SK-N-SH (cell line): ENCODE data around the gene ITSN2. TPM values are rescaled to one million over a fixed set of nuclear protein-coding genes. Genes with fewer than 3 reads are reported as not detected.

ENCODE experiments used
- CTCF ChIA-PET: fragments of 300-600, 350-600 bp; formaldehyde crosslinking; extraction: SDS; loops from one replicate; lab custom pipeline; 2021; lab: Yijun Ruan, JAX
- POLR2A ChIA-PET: fragments of 350-600 bp; sonication (Branson Sonifier 250); formaldehyde crosslinking; extraction: SDS; loops from one replicate; lab custom pipeline; 2020; ENCODE audit warnings: antibody characterized with exemption, inconsistent platforms; lab: Yijun Ruan, JAX
- DNase-seq: peaks from one replicate; pipeline ENCODE4 v3.0.0; 2012
- H2AFZ ChIP-seq: fragments of 200-600 bp; sonication (generic); 2 replicates; pipeline ENCODE4 v1.8.1; 2016; ENCODE audit warnings: antibody characterized with exemption, mild to moderate bottlenecking, low read depth
- H3F3A ChIP-seq: fragments of 200-600 bp; sonication (generic); replicated peaks from 2 replicates; pipeline ENCODE3; 2016; ENCODE audit warnings: antibody characterized with exemption, mild to moderate bottlenecking; ENCODE audit not compliant: insufficient read depth
- H3K27ac ChIP-seq, 2 experiments: fragments of 200-500 bp in 1 of 2; fragments of 200-600 bp in 1 of 2; sonication (Bioruptor generic) in 1 of 2; sonication (generic), shearing (Covaris generic) in 1 of 2; 2 replicates each; pipeline versions ENCODE4 v1.5.1 to v1.6.1; 2014 to 2016; ENCODE audit warnings: low read depth in 2 of 2, inconsistent platforms in 1 of 2, low read length in 1 of 2, mild to moderate bottlenecking in 1 of 2, mixed read lengths in 1 of 2
- H3K27me3 ChIP-seq: fragments of 200-600 bp; sonication (generic), shearing (Covaris generic); 2 replicates; pipeline ENCODE4 v1.6.1; 2016; ENCODE audit warnings: mixed run types; ENCODE audit not compliant: insufficient read depth
- H3K36me3 ChIP-seq, 2 experiments: fragments of 200-500 bp in 1 of 2; fragments of 200-600 bp in 1 of 2; sonication (Bioruptor generic) in 1 of 2; sonication (generic) in 1 of 2; replicated peaks in 1 of 2; 2 replicates each; pipeline versions ENCODE3 to v1.5.1; 2014 to 2016; ENCODE audit warnings: low read length in 1 of 2, mild to moderate bottlenecking in 1 of 2; ENCODE audit not compliant: insufficient read depth in 2 of 2, control insufficient read depth in 1 of 2
- H3K4me1 ChIP-seq, 2 experiments: fragments of 200-500 bp in 1 of 2; fragments of 200-600 bp in 1 of 2; sonication (Bioruptor generic) in 1 of 2; sonication (generic), shearing (Covaris generic) in 1 of 2; 2 replicates each; pipeline versions ENCODE4 v1.5.1 to v1.6.1; 2014 to 2016; ENCODE audit warnings: low read depth in 1 of 2, low read length in 1 of 2, mixed run types in 1 of 2; ENCODE audit not compliant: insufficient read depth in 2 of 2, control insufficient read depth in 1 of 2
- H3K4me2 ChIP-seq: fragments of 200-600 bp; sonication (generic), shearing (Covaris generic); 2 replicates; pipeline ENCODE4 v1.6.1; 2017; ENCODE audit warnings: mixed run types
- H3K4me3 ChIP-seq, 2 experiments: fragments of 200-500 bp in 1 of 2; fragments of 200-600 bp in 1 of 2; sonication (Bioruptor generic) in 1 of 2; sonication (generic), shearing (Covaris generic) in 1 of 2; 2 replicates each; pipeline versions ENCODE4 v1.5.1 to v1.8.1; 2014 to 2016; ENCODE audit warnings: low read depth in 2 of 2, inconsistent platforms in 1 of 2, low read length in 1 of 2, mild to moderate bottlenecking in 1 of 2, mixed read lengths in 1 of 2, moderate library complexity in 1 of 2
- H3K79me2 ChIP-seq: fragments of 200-600 bp; sonication (generic); 2 replicates; pipeline ENCODE4 v1.8.1; 2017; ENCODE audit warnings: mild to moderate bottlenecking; ENCODE audit not compliant: insufficient read depth
- H3K9ac ChIP-seq: fragments of 200-600 bp; sonication (generic); 2 replicates; pipeline ENCODE4 v1.6.1; 2017; ENCODE audit warnings: mixed run types
- H3K9me2 ChIP-seq: fragments of 200-600 bp; sonication (generic); 2 replicates; pipeline ENCODE4 v1.6.1; 2017; ENCODE audit warnings: mixed run types
- H3K9me3 ChIP-seq: fragments of 200-600 bp; sonication (generic); 2 replicates; pipeline ENCODE4 v1.6.1; 2017; ENCODE audit warnings: mixed run types, mild to moderate bottlenecking, moderate library complexity
- H4K20me1 ChIP-seq: fragments of 200-600 bp; sonication (generic); 2 replicates; pipeline ENCODE4 v1.6.1; 2017; ENCODE audit warnings: mild to moderate bottlenecking, mixed run types; ENCODE audit not compliant: insufficient read depth
- CHD2 ChIP-seq: fragments of 150-350 bp; IDR thresholded peaks from 2 replicates; pipeline ENCODE4 v1.6.1; 2018; ENCODE audit warnings: low read length; ENCODE audit not compliant: partially characterized antibody
- EP300 ChIP-seq, 2 experiments: IDR thresholded peaks; 2 replicates each; pipeline versions ENCODE4 v1.4.0 to v1.6.1; 2012; ENCODE audit warnings: borderline replicate concordance in 1 of 2, low read depth in 1 of 2, low read length in 1 of 2
- EZH2phosphoT487 ChIP-seq: fragments of 200-600 bp; sonication (generic); IDR thresholded peaks from 2 replicates; pipeline ENCODE4 v1.6.1; 2017; ENCODE audit warnings: low read depth, mixed run types, mild to moderate bottlenecking, antibody characterized with exemption, moderate library complexity, borderline replicate concordance
- FOSL2 ChIP-seq: IDR thresholded peaks from 2 replicates; pipeline ENCODE4 v1.4.0; 2012; ENCODE audit warnings: low read depth, mild to moderate bottlenecking, moderate library complexity, borderline replicate concordance
- FOXJ3 ChIP-seq: sonication (generic); formaldehyde crosslinking; IDR thresholded peaks from 2 replicates; pipeline ENCODE4 v1.5.1; 2020; ENCODE audit warnings: mild to moderate bottlenecking, missing genetic modification reagents
- FOXM1 ChIP-seq: IDR thresholded peaks from 2 replicates; pipeline ENCODE4 v1.4.0; 2012; ENCODE audit warnings: low read depth, mild to moderate bottlenecking
- GABPA ChIP-seq: IDR thresholded peaks from 2 replicates; pipeline ENCODE4 v1.4.0; 2012; ENCODE audit warnings: low read depth, mild to moderate bottlenecking
- JUND ChIP-seq: IDR thresholded peaks from 2 replicates; pipeline ENCODE4 v1.4.0; 2012
- MEF2A ChIP-seq: IDR thresholded peaks from 2 replicates; pipeline ENCODE4 v1.4.0; 2012; ENCODE audit warnings: low read depth, borderline replicate concordance
- NFIC ChIP-seq: IDR thresholded peaks from 2 replicates; pipeline ENCODE4 v1.4.0; 2012; ENCODE audit warnings: borderline replicate concordance
- RAD21 ChIP-seq: IDR thresholded peaks from 2 replicates; pipeline ENCODE4 v1.6.1; 2012; ENCODE audit warnings: mild to moderate bottlenecking, low read length
- RCOR1 ChIP-seq: fragments of 150-350 bp; IDR thresholded peaks from 2 replicates; pipeline ENCODE4 v1.6.1; 2017; ENCODE audit warnings: antibody characterized with exemption, low read length
- RFX5 ChIP-seq: IDR thresholded peaks from 2 replicates; pipeline ENCODE4 v1.6.1; 2012; ENCODE audit warnings: mild to moderate bottlenecking, improper control_type of control experiment, low read length
- RXRA ChIP-seq: IDR thresholded peaks from 2 replicates; pipeline ENCODE4 v1.4.0; 2012; ENCODE audit warnings: low read depth, mild to moderate bottlenecking, borderline replicate concordance
- SMC3 ChIP-seq: IDR thresholded peaks from 2 replicates; pipeline ENCODE4 v1.6.1; 2012; ENCODE audit warnings: low read depth, low read length, improper control_type of control experiment
- TAF1 ChIP-seq: IDR thresholded peaks from 2 replicates; pipeline ENCODE4 v1.6.1; 2012; ENCODE audit warnings: low read depth, mild to moderate bottlenecking, low read length, moderate library complexity, borderline replicate concordance
- TCF12 ChIP-seq: IDR thresholded peaks from 2 replicates; pipeline ENCODE4 v1.4.0; 2012
- TEAD4 ChIP-seq: IDR thresholded peaks from 2 replicates; pipeline ENCODE4 v1.4.0; 2012; ENCODE audit warnings: mild to moderate bottlenecking, borderline replicate concordance; ENCODE audit not compliant: insufficient read depth
- YY1 ChIP-seq: IDR thresholded peaks from 2 replicates; pipeline ENCODE4 v1.4.0; 2012; ENCODE audit warnings: low read depth, mild to moderate bottlenecking
- WGBS: methylation state at CpG from one replicate; pipeline ENCODE4 v1.1.6; 2017; ENCODE audit warnings: low lambda C conversion rate; 5-methylcytosine and 5-hydroxymethylcytosine counted together
- polyA plus RNA-seq, 3 experiments: library from polyadenylated mRNA; depleted of rRNA; stranded (reverse); fragments of >200 nt; gene quantifications; 2 replicates each; pipeline ENCODE4 v1.2.3, GENCODE V29; 2012
- TF ChIP-seq, protein P1 (sequence below): IDR thresholded peaks from 2 replicates; pipeline ENCODE4 v1.4.0; 2012; ENCODE audit warnings: low read depth, borderline replicate concordance
- TF ChIP-seq, protein P2 (sequence below): IDR thresholded peaks from 2 replicates; pipeline ENCODE4; 2012

Gene ITSN2
- polyA plus RNA-seq, 1 of the 3 experiments (the other 2 are of a cell fraction), result 11.9 TPM

DNA sequence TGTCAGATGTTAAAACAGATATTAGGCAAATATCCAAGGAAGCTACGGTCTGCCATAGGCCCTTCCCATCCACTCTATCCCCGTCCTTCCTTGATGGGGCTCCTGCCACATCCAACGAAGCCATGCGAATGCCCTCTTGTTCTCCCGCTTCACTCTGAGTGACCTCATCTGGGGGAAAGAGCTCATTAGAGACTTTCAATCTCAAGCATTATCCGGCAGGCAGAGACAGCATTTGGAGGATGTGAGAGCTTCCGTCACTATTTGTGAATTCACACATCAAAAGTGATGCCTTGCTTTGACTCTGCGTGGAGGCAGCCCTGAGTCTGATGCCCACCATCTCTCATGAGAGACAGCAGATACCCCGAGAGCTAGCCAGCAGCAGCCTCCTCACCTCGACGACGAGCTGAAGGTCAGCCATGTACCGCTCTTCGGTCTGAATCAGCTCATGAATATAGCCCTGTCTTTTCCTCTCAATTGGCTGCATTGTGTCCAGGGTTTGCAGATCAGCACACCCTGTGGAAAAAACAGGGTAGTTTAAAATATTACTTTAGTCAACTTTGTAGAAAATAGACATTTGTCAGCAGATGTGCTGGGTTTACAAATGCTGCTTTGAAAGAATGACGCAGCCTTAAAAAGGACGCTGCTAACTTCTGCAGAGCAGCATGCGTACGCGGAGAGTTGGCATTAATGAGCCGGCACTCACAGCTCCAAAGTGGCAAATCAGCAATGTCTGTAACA is 139.6 kb downstream of the ITSN2 start (continued):
- TF ChIP-seq TEAD4 (no peak), RXRA (no peak), FOXJ3 (CRISPR knock-in tag) (no peak)
- TF ChIP-seq, protein P1, sequence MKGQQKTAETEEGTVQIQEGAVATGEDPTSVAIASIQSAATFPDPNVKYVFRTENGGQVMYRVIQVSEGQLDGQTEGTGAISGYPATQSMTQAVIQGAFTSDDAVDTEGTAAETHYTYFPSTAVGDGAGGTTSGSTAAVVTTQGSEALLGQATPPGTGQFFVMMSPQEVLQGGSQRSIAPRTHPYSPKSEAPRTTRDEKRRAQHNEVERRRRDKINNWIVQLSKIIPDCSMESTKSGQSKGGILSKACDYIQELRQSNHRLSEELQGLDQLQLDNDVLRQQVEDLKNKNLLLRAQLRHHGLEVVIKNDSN, result no peak

DNA sequence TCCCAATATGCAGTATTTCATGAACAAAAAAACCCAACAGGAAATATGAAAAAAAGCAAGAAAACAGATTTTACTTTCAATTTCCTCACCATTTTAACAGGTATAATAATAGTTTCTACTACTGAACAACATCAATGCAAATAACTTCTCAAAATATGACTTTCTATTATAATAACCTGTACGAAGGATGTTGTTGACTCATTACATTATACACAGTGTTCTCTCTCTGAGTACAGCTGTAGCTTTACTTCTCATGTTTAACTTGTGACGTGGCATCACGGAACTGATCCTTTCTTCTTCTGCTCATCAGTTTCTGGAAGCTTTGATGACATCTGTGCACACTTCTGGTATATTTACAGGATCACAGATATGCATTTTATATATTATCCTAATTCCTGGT is 145.5 kb downstream of the ITSN2 start:
- no peaks in the 10 kb centered on the region for H3K27me3 ChIP-seq
- H3F3A ChIP-seq, result no peaks in the 10 kb centered on the region
- H2AFZ ChIP-seq, result no peak overlapping the region
- 96% methylated on average over 3 of the region's 3 CpGs for WGBS
- H3K4me1 ChIP-seq, result no peaks in the 10 kb centered on the region
- TF ChIP-seq RFX5 (no peak), NFIC (no peak), CHD2 (no peak), TCF12 (no peak), TAF1 (no peak), GABPA (no peak)
- H3K9me3 ChIP-seq, result no peaks in the 10 kb centered on the region
- DNase-seq, result no peak
- H3K9ac ChIP-seq, result no peak overlapping the region
- ChIA-PET POLR2A (no interaction called here), CTCF (interaction anchor here (1.0 kb wide), 1 partner anchor 14 kb away, joined by 3 read pairs; no protein-coding TSS in a partner anchor)
- H3K36me3 ChIP-seq, result peaks cover 17 to 20% of the 10 kb centered on the region in 2 experiments
- H4K20me1 ChIP-seq, result no peaks in the 10 kb centered on the region
- H3K4me2 ChIP-seq, result no peak overlapping the region
- H3K9me2 ChIP-seq, result no peaks in the 10 kb centered on the region
- H3K27ac ChIP-seq, result no peak overlapping the region
- H3K4me3 ChIP-seq, result no peak overlapping the region
- H3K79me2 ChIP-seq, result no peaks in the 10 kb centered on the region

DNA sequence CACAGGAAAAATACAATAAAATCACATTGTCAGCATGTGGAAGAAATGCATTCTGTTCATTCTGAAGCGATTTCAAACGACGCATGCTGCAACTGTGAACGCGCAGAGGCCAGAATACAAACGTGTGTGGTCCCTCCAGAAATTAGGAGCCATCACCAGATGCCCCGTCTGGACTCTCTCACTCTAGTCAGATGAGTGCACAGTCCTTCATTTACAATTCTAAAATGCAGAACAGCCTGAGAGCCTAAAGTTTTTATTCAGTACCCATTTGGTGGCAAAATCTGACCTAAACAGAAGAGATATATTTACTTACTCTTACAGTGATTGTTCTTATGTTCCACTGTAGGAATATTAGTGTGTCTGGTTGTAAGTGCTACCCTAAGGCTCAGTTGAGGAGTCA is 148.9 kb downstream of the ITSN2 start:
- Histone ChIP-seq H3K9me3 (no peaks in the 10 kb centered on the region), H3K27me3 (no peaks in the 10 kb centered on the region), H3K27ac (no peak overlapping the region), H2AFZ (no peak overlapping the region), H3K4me3 (no peak overlapping the region), H3K79me2 (no peaks in the 10 kb centered on the region), H3K9me2 (no peaks in the 10 kb centered on the region), H4K20me1 (no peaks in the 10 kb centered on the region), H3K36me3 (peaks cover 20 to 36% of the 10 kb centered on the region in 2 experiments), H3K4me2 (no peak overlapping the region), H3K9ac (no peak overlapping the region), H3K4me1 (no peaks in the 10 kb centered on the region), H3F3A (no peaks in the 10 kb centered on the region)
- CTCF ChIA-PET, result interaction anchor here (1.4 kb wide), 1 partner anchor 9 kb away, joined by 3 read pairs; no protein-coding TSS in a partner anchor
- 80% methylated on average over 7 of the region's 7 CpGs for WGBS
- TF ChIP-seq RFX5, result no peak
- TF ChIP-seq, protein P2, sequence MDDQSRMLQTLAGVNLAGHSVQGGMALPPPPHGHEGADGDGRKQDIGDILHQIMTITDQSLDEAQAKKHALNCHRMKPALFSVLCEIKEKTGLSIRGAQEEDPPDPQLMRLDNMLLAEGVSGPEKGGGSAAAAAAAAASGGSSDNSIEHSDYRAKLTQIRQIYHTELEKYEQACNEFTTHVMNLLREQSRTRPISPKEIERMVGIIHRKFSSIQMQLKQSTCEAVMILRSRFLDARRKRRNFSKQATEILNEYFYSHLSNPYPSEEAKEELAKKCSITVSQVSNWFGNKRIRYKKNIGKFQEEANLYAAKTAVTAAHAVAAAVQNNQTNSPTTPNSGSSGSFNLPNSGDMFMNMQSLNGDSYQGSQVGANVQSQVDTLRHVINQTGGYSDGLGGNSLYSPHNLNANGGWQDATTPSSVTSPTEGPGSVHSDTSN, result no peak
- no peak for TF ChIP-seq FOSL2
- TF ChIP-seq EZH2phosphoT487, result no peak
- TF ChIP-seq RXRA, result no peak
- TF ChIP-seq YY1, result no peak
- no peak for TF ChIP-seq SMC3
- TF ChIP-seq NFIC, result no peak
- no peak for TF ChIP-seq MEF2A
- no peak for TF ChIP-seq RAD21
- no peak for TF ChIP-seq RCOR1
- no peak for TF ChIP-seq EP300 (IDR thresholded peaks at IDR 0.05; ENCODE audit: borderline replicate concordance in 1 of 2, low read depth in 1 of 2, low read length in 1 of 2)
- TF ChIP-seq FOXM1, result no peak
- TF ChIP-seq TAF1, result no peak
- TF ChIP-seq, protein P1, result no peak
- no peak for TF ChIP-seq JUND
- no peak for DNase-seq
- POLR2A ChIA-PET, result no interaction called here
